Measurements from ENCODE around the gene NEK7.

DNA sequence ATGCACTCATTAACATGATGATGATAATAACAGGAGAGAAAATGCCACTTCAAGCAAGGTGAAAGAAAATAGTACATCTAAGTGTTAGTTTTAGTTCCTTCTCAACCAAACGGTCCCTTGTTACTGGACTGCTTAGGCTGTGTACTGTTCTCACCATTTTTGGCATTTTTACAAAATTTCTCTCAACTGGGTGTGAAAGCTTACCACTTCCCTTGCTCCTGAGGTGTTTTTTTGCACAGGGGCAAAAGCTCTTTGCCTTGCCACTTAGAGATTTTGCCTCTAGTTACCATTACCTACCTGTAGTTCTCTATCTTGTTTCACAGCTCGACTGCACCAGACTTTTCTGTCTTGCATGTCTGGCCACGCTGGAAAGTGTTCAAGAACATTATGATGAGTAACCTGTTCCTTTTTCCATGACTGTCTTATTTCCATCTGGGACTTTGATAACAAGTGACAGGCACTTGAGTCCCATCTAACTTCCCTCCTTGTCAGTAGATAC lies 10.7 kb downstream of the NEK7 start:
- TF ChIP-seq, protein P1, sequence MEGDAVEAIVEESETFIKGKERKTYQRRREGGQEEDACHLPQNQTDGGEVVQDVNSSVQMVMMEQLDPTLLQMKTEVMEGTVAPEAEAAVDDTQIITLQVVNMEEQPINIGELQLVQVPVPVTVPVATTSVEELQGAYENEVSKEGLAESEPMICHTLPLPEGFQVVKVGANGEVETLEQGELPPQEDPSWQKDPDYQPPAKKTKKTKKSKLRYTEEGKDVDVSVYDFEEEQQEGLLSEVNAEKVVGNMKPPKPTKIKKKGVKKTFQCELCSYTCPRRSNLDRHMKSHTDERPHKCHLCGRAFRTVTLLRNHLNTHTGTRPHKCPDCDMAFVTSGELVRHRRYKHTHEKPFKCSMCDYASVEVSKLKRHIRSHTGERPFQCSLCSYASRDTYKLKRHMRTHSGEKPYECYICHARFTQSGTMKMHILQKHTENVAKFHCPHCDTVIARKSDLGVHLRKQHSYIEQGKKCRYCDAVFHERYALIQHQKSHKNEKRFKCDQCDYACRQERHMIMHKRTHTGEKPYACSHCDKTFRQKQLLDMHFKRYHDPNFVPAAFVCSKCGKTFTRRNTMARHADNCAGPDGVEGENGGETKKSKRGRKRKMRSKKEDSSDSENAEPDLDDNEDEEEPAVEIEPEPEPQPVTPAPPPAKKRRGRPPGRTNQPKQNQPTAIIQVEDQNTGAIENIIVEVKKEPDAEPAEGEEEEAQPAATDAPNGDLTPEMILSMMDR (IDR thresholded peaks at IDR 0.05 in 4 of 5, conservative IDR thresholded peaks at IDR 0.05 in 1 of 5): no peak
- TF ChIP-seq POLR2A (IDR thresholded peaks at IDR 0.05): no peak
